Measurements from ENCODE around the gene SHOX.

- TF ChIP-seq CTCF (IDR thresholded peaks at IDR 0.05) (no peak), POLR2A (IDR thresholded peaks at IDR 0.05) (no peak)
Observed at GRCh38 chrX:635428-636090, 5.0 kb downstream of the SHOX start.
